ENCODE measurements around the gene ERICH6B. TPM values are rescaled to one million over a fixed set of nuclear protein-coding genes. Genes with fewer than 3 reads are reported as not detected.
"Not testable (repeated sequence)": the region's sequence is repeated elsewhere in the genome, so short reads cannot be mapped to it uniquely, and the experiment has no call there.

Gene ERICH6B
- total and polyA plus RNA-seq, 2 experiments from 2014 or later = not detected

- TF ChIP-seq, protein P1, sequence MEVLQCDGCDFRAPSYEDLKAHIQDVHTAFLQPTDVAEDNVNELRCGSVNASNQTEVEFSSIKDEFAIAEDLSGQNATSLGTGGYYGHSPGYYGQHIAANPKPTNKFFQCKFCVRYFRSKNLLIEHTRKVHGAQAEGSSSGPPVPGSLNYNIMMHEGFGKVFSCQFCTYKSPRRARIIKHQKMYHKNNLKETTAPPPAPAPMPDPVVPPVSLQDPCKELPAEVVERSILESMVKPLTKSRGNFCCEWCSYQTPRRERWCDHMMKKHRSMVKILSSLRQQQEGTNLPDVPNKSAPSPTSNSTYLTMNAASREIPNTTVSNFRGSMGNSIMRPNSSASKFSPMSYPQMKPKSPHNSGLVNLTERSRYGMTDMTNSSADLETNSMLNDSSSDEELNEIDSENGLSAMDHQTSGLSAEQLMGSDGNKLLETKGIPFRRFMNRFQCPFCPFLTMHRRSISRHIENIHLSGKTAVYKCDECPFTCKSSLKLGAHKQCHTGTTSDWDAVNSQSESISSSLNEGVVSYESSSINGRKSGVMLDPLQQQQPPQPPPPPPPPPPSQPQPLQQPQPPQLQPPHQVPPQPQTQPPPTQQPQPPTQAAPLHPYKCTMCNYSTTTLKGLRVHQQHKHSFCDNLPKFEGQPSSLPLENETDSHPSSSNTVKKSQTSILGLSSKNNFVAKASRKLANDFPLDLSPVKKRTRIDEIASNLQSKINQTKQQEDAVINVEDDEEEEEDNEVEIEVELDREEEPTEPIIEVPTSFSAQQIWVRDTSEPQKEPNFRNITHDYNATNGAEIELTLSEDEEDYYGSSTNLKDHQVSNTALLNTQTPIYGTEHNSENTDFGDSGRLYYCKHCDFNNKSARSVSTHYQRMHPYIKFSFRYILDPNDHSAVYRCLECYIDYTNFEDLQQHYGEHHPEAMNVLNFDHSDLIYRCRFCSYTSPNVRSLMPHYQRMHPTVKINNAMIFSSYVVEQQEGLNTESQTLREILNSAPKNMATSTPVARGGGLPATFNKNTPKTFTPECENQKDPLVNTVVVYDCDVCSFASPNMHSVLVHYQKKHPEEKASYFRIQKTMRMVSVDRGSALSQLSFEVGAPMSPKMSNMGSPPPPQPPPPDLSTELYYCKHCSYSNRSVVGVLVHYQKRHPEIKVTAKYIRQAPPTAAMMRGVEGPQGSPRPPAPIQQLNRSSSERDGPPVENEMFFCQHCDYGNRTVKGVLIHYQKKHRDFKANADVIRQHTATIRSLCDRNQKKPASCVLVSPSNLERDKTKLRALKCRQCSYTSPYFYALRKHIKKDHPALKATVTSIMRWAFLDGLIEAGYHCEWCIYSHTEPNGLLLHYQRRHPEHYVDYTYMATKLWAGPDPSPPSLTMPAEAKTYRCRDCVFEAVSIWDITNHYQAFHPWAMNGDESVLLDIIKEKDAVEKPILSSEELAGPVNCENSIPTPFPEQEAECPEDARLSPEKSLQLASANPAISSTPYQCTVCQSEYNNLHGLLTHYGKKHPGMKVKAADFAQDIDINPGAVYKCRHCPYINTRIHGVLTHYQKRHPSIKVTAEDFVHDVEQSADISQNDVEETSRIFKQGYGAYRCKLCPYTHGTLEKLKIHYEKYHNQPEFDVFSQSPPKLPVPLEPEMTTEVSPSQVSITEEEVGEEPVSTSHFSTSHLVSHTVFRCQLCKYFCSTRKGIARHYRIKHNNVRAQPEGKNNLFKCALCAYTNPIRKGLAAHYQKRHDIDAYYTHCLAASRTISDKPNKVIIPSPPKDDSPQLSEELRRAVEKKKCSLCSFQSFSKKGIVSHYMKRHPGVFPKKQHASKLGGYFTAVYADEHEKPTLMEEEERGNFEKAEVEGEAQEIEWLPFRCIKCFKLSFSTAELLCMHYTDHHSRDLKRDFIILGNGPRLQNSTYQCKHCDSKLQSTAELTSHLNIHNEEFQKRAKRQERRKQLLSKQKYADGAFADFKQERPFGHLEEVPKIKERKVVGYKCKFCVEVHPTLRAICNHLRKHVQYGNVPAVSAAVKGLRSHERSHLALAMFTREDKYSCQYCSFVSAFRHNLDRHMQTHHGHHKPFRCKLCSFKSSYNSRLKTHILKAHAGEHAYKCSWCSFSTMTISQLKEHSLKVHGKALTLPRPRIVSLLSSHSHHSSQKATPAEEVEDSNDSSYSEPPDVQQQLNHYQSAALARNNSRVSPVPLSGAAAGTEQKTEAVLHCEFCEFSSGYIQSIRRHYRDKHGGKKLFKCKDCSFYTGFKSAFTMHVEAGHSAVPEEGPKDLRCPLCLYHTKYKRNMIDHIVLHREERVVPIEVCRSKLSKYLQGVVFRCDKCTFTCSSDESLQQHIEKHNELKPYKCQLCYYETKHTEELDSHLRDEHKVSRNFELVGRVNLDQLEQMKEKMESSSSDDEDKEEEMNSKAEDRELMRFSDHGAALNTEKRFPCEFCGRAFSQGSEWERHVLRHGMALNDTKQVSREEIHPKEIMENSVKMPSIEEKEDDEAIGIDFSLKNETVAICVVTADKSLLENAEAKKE (CRISPR knock-in tag; IDR thresholded peaks at IDR 0.05) = no peak
- TF ChIP-seq, protein P2, sequence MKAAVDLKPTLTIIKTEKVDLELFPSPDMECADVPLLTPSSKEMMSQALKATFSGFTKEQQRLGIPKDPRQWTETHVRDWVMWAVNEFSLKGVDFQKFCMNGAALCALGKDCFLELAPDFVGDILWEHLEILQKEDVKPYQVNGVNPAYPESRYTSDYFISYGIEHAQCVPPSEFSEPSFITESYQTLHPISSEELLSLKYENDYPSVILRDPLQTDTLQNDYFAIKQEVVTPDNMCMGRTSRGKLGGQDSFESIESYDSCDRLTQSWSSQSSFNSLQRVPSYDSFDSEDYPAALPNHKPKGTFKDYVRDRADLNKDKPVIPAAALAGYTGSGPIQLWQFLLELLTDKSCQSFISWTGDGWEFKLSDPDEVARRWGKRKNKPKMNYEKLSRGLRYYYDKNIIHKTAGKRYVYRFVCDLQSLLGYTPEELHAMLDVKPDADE (IDR thresholded peaks at IDR 0.05) = no peak
- TF ChIP-seq, protein P3, sequence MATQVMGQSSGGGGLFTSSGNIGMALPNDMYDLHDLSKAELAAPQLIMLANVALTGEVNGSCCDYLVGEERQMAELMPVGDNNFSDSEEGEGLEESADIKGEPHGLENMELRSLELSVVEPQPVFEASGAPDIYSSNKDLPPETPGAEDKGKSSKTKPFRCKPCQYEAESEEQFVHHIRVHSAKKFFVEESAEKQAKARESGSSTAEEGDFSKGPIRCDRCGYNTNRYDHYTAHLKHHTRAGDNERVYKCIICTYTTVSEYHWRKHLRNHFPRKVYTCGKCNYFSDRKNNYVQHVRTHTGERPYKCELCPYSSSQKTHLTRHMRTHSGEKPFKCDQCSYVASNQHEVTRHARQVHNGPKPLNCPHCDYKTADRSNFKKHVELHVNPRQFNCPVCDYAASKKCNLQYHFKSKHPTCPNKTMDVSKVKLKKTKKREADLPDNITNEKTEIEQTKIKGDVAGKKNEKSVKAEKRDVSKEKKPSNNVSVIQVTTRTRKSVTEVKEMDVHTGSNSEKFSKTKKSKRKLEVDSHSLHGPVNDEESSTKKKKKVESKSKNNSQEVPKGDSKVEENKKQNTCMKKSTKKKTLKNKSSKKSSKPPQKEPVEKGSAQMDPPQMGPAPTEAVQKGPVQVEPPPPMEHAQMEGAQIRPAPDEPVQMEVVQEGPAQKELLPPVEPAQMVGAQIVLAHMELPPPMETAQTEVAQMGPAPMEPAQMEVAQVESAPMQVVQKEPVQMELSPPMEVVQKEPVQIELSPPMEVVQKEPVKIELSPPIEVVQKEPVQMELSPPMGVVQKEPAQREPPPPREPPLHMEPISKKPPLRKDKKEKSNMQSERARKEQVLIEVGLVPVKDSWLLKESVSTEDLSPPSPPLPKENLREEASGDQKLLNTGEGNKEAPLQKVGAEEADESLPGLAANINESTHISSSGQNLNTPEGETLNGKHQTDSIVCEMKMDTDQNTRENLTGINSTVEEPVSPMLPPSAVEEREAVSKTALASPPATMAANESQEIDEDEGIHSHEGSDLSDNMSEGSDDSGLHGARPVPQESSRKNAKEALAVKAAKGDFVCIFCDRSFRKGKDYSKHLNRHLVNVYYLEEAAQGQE (IDR thresholded peaks at IDR 0.05; ENCODE audit: unreplicated experiment) = no peak
Observed at GRCh38 chr13:45662162-45662561, 46.6 kb upstream of the ERICH6B start (continued).

DNA sequence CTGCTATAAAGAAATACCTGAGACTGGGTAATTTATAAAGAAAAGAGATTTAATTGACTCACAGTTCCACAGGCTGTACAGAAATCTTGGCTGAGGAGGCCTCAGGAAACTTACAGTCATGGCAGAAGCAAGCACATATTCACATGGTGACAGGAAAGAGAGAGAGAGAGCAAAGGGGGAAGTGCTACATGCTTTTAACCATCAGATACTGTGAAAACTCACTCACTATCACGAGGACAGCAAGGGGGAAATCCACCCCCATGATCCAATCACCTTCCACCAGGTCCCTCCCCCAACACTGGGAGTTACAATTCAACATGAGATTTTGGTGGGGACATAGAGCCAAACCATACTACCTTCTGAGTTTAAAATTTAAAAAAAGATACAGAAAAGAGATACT is 44.9 kb upstream of the ERICH6B start:
- H3K36me3 Mint-ChIP-seq (ENCODE audit: low read depth); H3K4me1 ChIP-seq (ENCODE audit: insufficient read depth); H3K27me3 Mint-ChIP-seq (ENCODE audit: insufficient read depth, low read depth, poor library complexity); H3K4me1 Mint-ChIP-seq; H3K27me3 ChIP-seq (ENCODE audit: insufficient read depth); H3K4me3 Mint-ChIP-seq; ATAC-seq; H3F3A ChIP-seq (replicated peaks; ENCODE audit: low read depth); H3K4me2 ChIP-seq; H3K9me2 ChIP-seq (ENCODE audit: insufficient read depth); H3K79me2 ChIP-seq (replicated peaks; ENCODE audit: insufficient read depth); H3K36me3 ChIP-seq (ENCODE audit: insufficient read depth); H4K20me1 ChIP-seq (replicated peaks; ENCODE audit: insufficient read depth); DNase-seq (ENCODE audit: low spot score); H3K27ac Mint-ChIP-seq; H3K27ac ChIP-seq (ENCODE audit: low read depth); H3K9me3 Mint-ChIP-seq; H3K4me3 ChIP-seq: not testable (repeated sequence)
- H2AFZ ChIP-seq = 0 out of 2 replicates have a peak overlapping the region, but pooled peaks have one; percentile 38
